AG09319 (cell line): ENCODE measurements around the gene ASAP2.

Experiments
- DNase-seq: peaks from one replicate; pipeline ENCODE4 v3.0.0-alpha.2; 2010; ENCODE audit warnings: low read depth; ENCODE audit errors: extremely low read depth
- TF ChIP-seq, protein P1 (sequence below): IDR thresholded peaks from 2 replicates; pipeline ENCODE4 v1.5.1; 2011; ENCODE audit warnings: low read depth, mild to moderate bottlenecking, inconsistent platforms, low read length, moderate library complexity

The ASAP2 gene

DNA sequence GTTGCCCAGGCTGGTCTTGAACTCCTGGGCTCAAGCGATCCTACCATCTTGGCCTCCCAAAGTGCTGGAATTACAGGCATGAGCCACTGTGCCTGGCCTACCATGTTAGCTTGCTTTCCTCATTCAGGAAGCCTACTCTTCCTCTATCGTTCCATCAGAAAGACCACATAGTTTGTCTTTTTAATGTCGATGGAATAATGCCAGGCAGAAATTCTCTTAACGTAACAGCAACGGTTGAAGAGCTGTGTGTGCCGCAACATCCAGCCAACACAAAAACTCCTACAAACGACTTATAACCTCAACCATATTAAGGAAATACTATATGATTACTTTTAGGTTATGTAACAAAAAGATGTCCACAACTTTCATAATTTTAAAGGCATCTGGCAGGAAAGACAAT is 206.2 kb downstream of the ASAP2 start:
- TF ChIP-seq, protein P1, sequence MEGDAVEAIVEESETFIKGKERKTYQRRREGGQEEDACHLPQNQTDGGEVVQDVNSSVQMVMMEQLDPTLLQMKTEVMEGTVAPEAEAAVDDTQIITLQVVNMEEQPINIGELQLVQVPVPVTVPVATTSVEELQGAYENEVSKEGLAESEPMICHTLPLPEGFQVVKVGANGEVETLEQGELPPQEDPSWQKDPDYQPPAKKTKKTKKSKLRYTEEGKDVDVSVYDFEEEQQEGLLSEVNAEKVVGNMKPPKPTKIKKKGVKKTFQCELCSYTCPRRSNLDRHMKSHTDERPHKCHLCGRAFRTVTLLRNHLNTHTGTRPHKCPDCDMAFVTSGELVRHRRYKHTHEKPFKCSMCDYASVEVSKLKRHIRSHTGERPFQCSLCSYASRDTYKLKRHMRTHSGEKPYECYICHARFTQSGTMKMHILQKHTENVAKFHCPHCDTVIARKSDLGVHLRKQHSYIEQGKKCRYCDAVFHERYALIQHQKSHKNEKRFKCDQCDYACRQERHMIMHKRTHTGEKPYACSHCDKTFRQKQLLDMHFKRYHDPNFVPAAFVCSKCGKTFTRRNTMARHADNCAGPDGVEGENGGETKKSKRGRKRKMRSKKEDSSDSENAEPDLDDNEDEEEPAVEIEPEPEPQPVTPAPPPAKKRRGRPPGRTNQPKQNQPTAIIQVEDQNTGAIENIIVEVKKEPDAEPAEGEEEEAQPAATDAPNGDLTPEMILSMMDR: no peak
- no peak for DNase-seq

- no peak for DNase-seq
- TF ChIP-seq, protein P1: no peak
These were observed 209.0 kb downstream of the ASAP2 start for GRCh38 chr2:9415516-9416169.

GRCh38 chr2:9416267-9416961 is 209.8 kb downstream of the ASAP2 start:
- no peak for DNase-seq

GRCh38 chr2:9416962-9417316 is 210.3 kb downstream of the ASAP2 start:
- TF ChIP-seq, protein P1: no peak
- no peak for DNase-seq

More at GRCh38 chr2:9416267-9416961, 209.8 kb downstream of the ASAP2 start:
- TF ChIP-seq, protein P1: no peak

DNA sequence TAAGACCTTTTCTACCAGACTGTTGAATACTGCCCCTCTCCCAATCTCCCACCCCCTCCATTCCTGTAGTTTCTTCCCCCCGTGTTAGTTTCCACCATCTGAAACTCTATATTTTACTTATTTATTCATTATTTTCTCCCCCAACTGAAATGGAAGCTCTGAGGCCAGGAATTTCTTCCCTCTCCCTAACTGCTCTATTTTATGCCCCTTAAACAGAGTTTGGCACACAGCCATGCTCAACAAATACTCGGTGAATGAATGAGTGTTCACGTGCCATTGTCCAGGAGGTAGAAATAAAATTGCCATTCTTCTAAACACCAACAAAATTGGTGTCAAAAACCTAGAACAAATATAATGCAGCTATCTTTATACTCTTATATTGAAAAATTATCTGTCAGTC is 211.1 kb downstream of the ASAP2 start:
- DNase-seq: no peak
- TF ChIP-seq, protein P1: no peak

GRCh38 chr2:9418746-9419145 is 212.1 kb downstream of the ASAP2 start:
- no peak for DNase-seq
- TF ChIP-seq, protein P1: no peak

DNA sequence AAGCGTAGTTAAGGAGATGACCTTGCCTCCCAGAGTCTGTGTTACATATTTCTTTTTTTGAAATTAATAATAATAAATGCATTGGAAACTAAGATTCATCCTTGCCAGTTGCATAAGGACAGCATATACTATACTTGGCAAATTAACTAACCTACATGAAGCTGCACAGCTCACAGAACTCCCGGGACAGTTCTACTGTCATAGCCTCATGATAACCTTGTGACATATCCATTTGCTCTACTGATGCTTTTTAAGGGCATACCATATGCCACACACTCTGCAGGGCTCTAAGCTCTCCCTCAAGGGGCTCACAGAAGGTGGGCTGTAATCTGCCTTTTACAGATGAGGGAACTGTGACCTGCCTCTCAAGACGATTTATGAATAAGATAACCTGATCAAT is 212.9 kb downstream of the ASAP2 start:
- TF ChIP-seq, protein P1: no peak

More for the DNA sequence above, 212.9 kb downstream of the ASAP2 start:
- DNase-seq: no peak
